Activated CD4-positive, alpha-beta T cell treated with anti-CD3 and anti-CD28 coated beads, Interleukin-2, amount 10 ng/mL, durations not matched to agents 24 days and 14 days (primary cell): ENCODE results near the gene VAMP2. TPM values are rescaled to one million over a fixed set of nuclear protein-coding genes. Genes with fewer than 3 reads are reported as not detected.
A peak's percentile ranks its signal among the peaks of the same experiment; 100 is the strongest.

Source experiments
- DNase-seq: peaks from one replicate; pipeline ENCODE4 v3.0.0; 2022
- H3K27ac Mint-ChIP-seq: one replicate; pipeline ENCODE4 v1.8.0; 2022; ENCODE audit warnings: mild to moderate bottlenecking, mixed read lengths
- H3K27me3 Mint-ChIP-seq: one replicate; pipeline ENCODE4 v1.8.0; 2022; ENCODE audit warnings: mixed read lengths
- H3K36me3 Mint-ChIP-seq: one replicate; pipeline ENCODE4 v1.8.0; 2022; ENCODE audit warnings: low read depth, mild to moderate bottlenecking, mixed read lengths
- H3K4me1 Mint-ChIP-seq: one replicate; pipeline ENCODE4 v1.8.0; 2021; ENCODE audit warnings: mixed read lengths
- H3K4me3 Mint-ChIP-seq: one replicate; pipeline ENCODE4 v1.8.0; 2022; ENCODE audit warnings: mild to moderate bottlenecking, moderate library complexity, mixed read lengths
- H3K9me3 Mint-ChIP-seq: one replicate; pipeline ENCODE4 v1.8.0; 2021; ENCODE audit warnings: mixed read lengths
- intact Hi-C: fragments of 100-400 bp; cut with micrococcal nuclease; formaldehyde crosslinking; loops from one replicate; pipeline ENCODE4 v1.15.1; 2023
- total RNA-seq: library from RNA; stranded (reverse); gene quantifications from 2 replicates; pipeline ENCODE4 v1.2.3, GENCODE V29; 2022

Gene VAMP2
- total RNA-seq, 1 donor from 2014 or later, result 49.6 TPM

GRCh38 chr17:8148560-8148959, 14.2 kb downstream of the VAMP2 start:
- Mint-ChIP-seq H3K9me3 (no peaks in the 10 kb centered on the region), H3K4me1 (peaks cover 24% of the 10 kb centered on the region), H3K36me3 (peaks cover 49% of the 10 kb centered on the region), H3K27ac (peak overlapping the region; percentile 20), H3K27me3 (no peaks in the 10 kb centered on the region), H3K4me3 (no peak overlapping the region)
- intact Hi-C loops, result no loop called here
- peak; percentile 58 for DNase-seq

GRCh38 chr17:8147805-8148404, 14.8 kb downstream of the VAMP2 start:
- Mint-ChIP-seq H3K27ac (no peak overlapping the region), H3K27me3 (no peaks in the 10 kb centered on the region), H3K4me3 (no peak overlapping the region), H3K4me1 (peaks cover 18% of the 10 kb centered on the region), H3K9me3 (no peaks in the 10 kb centered on the region), H3K36me3 (peaks cover 52% of the 10 kb centered on the region)
- intact Hi-C loops, result no loop called here
- DNase-seq, result peak; percentile 55

- Mint-ChIP-seq H3K27me3 (no peaks in the 10 kb centered on the region), H3K4me1 (peaks cover 12% of the 10 kb centered on the region), H3K9me3 (no peaks in the 10 kb centered on the region), H3K27ac (no peak overlapping the region), H3K36me3 (peaks cover 54% of the 10 kb centered on the region), H3K4me3 (no peak overlapping the region)
- intact Hi-C loops, result no loop called here
- peak; percentile 57 for DNase-seq
Observed at GRCh38 chr17:8147141-8147804, 15.5 kb downstream of the VAMP2 start.

GRCh38 chr17:8146381-8147140, 16.2 kb downstream of the VAMP2 start:
- intact Hi-C loops, result no loop called here
- Mint-ChIP-seq H3K4me1 (peaks cover 10% of the 10 kb centered on the region), H3K9me3 (no peaks in the 10 kb centered on the region), H3K4me3 (no peak overlapping the region), H3K27ac (no peak overlapping the region), H3K27me3 (no peaks in the 10 kb centered on the region), H3K36me3 (peaks cover 60% of the 10 kb centered on the region)
- no peak for DNase-seq

- peaks cover 66% of the 10 kb centered on the region for H3K36me3 Mint-ChIP-seq
- H3K27ac Mint-ChIP-seq, result no peak overlapping the region
- no peak overlapping the region for H3K4me3 Mint-ChIP-seq
- H3K9me3 Mint-ChIP-seq, result no peaks in the 10 kb centered on the region
- DNase-seq, result no peak
- H3K27me3 Mint-ChIP-seq, result no peaks in the 10 kb centered on the region
- H3K4me1 Mint-ChIP-seq, result peaks cover 8% of the 10 kb centered on the region
- intact Hi-C loops, result no loop called here
Observed at GRCh38 chr17:8145811-8146210, 16.9 kb downstream of the VAMP2 start.

GRCh38 chr17:8144401-8145231, 18.1 kb downstream of the VAMP2 start:
- Mint-ChIP-seq H3K27ac (no peak overlapping the region), H3K36me3 (peaks cover 69% of the 10 kb centered on the region), H3K4me1 (peaks cover 3% of the 10 kb centered on the region), H3K4me3 (no peak overlapping the region), H3K9me3 (no peaks in the 10 kb centered on the region), H3K27me3 (no peaks in the 10 kb centered on the region)
- DNase-seq, result no peak
- intact Hi-C loops, result no loop called here

- Mint-ChIP-seq H3K36me3 (peaks cover 67% of the 10 kb centered on the region), H3K27ac (no peak overlapping the region), H3K4me3 (no peak overlapping the region), H3K27me3 (no peaks in the 10 kb centered on the region), H3K4me1 (peaks cover 3% of the 10 kb centered on the region), H3K9me3 (no peaks in the 10 kb centered on the region)
- no peak for DNase-seq
- intact Hi-C loops, result no loop called here
Observed at GRCh38 chr17:8143581-8144400, 19.0 kb downstream of the VAMP2 start.

- intact Hi-C loops, result no loop called here
- no peaks in the 10 kb centered on the region for H3K27me3 Mint-ChIP-seq
- H3K27ac Mint-ChIP-seq, result no peak overlapping the region
- DNase-seq, result no peak
- H3K4me1 Mint-ChIP-seq, result peaks cover 3% of the 10 kb centered on the region
- peaks cover 60% of the 10 kb centered on the region for H3K36me3 Mint-ChIP-seq
- no peak overlapping the region for H3K4me3 Mint-ChIP-seq
- H3K9me3 Mint-ChIP-seq, result no peaks in the 10 kb centered on the region
Observed at GRCh38 chr17:8142887-8143580, 19.7 kb downstream of the VAMP2 start.

GRCh38 chr17:8142158-8142886, 20.4 kb downstream of the VAMP2 start:
- peak; percentile 57 for DNase-seq
- Mint-ChIP-seq H3K9me3 (no peaks in the 10 kb centered on the region), H3K36me3 (peaks cover 55% of the 10 kb centered on the region), H3K4me1 (peaks cover 3% of the 10 kb centered on the region), H3K27ac (no peak overlapping the region), H3K27me3 (no peaks in the 10 kb centered on the region), H3K4me3 (no peak overlapping the region)
- intact Hi-C loops, result no loop called here

- peaks cover under 1% of the 10 kb centered on the region for H3K27me3 Mint-ChIP-seq
- H3K4me1 Mint-ChIP-seq, result peaks cover 3% of the 10 kb centered on the region
- intact Hi-C loops, result no loop called here
- peaks cover 50% of the 10 kb centered on the region for H3K36me3 Mint-ChIP-seq
- no peak overlapping the region for H3K27ac Mint-ChIP-seq
- no peak overlapping the region for H3K4me3 Mint-ChIP-seq
- no peaks in the 10 kb centered on the region for H3K9me3 Mint-ChIP-seq
- DNase-seq, result peak; percentile 55
Observed at GRCh38 chr17:8141741-8142140, 21.0 kb downstream of the VAMP2 start.

GRCh38 chr17:8141045-8141444, 21.7 kb downstream of the VAMP2 start:
- peaks cover 43% of the 10 kb centered on the region for H3K36me3 Mint-ChIP-seq
- H3K9me3 Mint-ChIP-seq, result no peaks in the 10 kb centered on the region
- peaks cover 3% of the 10 kb centered on the region for H3K27me3 Mint-ChIP-seq
- H3K4me1 Mint-ChIP-seq, result peaks cover 4% of the 10 kb centered on the region
- peak; percentile 60 for DNase-seq
- intact Hi-C loops, result no loop called here
- no peak overlapping the region for H3K4me3 Mint-ChIP-seq
- peak overlapping the region; percentile 48 for H3K27ac Mint-ChIP-seq
